Measurements from ENCODE around the gene LCN12.
A peak's percentile ranks its signal among the peaks of the same experiment; 100 is the strongest.

Gene LCN12

DNA sequence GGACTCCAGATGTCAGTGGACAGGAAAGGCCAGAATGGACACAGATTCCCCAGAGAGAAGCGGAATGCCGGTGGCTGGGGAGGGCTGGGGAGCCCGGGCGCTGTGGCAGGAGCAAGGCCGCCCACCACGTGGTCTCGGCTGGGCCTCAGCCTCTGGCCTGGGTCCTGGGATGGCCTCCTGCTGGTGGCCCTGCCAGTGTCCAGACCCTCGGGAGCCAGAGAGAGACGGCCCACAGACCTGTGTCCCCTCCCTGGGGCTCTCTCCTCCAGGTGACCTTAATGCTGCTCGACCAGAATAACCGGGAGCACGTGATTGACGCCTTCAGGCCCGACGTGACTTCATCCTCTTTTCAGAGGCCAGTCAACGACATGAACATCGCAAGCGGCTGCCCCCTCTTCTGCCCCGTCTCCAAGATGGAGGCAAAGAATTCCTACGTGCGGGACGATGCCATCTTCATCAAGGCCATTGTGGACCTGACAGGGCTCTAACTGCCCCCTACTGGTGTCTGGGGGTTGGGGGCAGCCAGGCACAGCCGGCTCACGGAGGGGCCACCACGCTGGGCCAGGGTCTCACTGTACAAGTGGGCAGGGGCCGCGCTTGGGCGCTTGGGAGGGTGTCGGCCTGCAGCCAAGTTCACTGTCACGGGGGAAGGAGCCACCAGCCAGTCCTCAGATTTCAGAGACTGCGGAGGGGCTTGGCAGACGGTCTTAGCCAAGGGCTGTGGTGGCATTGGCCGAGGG, 26.5 kb upstream of the LCN12 start:
- Histone ChIP-seq H4K91ac (ENCODE audit: low read length) (no peak overlapping the region), H3K4me2 (ENCODE audit: low read length, poor library complexity, severe bottlenecking) (no peak overlapping the region), H2BK15ac (ENCODE audit: low read depth, poor library complexity, severe bottlenecking) (no peak overlapping the region), H3K18ac (ENCODE audit: low read depth in 1 of 2, low read length in 2 of 2) (no peak overlapping the region), H2BK5ac (ENCODE audit: low read depth, low read length, poor library complexity, severe bottlenecking) (no peak overlapping the region), H2BK12ac (ENCODE audit: low read length in 2 of 2) (no peak overlapping the region), H3K9ac (ENCODE audit: low read length) (no peak overlapping the region), H3K27me3 (ENCODE audit: control insufficient read depth in 1 of 2, insufficient read depth in 1 of 2, low read length in 2 of 2) (no peaks in the 10 kb centered on the region), H4K8ac (ENCODE audit: low read length) (no peak overlapping the region), H3K14ac (ENCODE audit: low read length in 2 of 2) (no peak overlapping the region), H3K27ac (ENCODE audit: low read length, poor library complexity, severe bottlenecking) (no peak overlapping the region), H2BK120ac (ENCODE audit: low read depth, low read length) (no peak overlapping the region), H3K9me3 (ENCODE audit: control insufficient read depth, low read length) (no peaks in the 10 kb centered on the region), H2AFZ (ENCODE audit: low read depth, low read length) (no peak overlapping the region), H3K23ac (ENCODE audit: low read length in 2 of 2) (no peak overlapping the region), H3K4me3 (ENCODE audit: insufficient read depth in 1 of 2, low read depth in 1 of 2, low read length in 2 of 2) (no peak overlapping the region), H3K4ac (ENCODE audit: low read depth in 1 of 2, low read length in 2 of 2) (no peak overlapping the region), H3K36me3 (ENCODE audit: control insufficient read depth in 1 of 2, insufficient read depth in 2 of 2, low read depth in 1 of 2, low read length in 2 of 2) (peaks cover 30 to 65% of the 10 kb centered on the region in 2 experiments), H3K4me1 (ENCODE audit: control insufficient read depth, insufficient read depth, low read depth, low read length) (peaks cover 8% of the 10 kb centered on the region), H2AK5ac (ENCODE audit: low read length, severe bottlenecking) (no peak overlapping the region), H3K79me1 (replicated peaks; ENCODE audit: low read length, poor library complexity, severe bottlenecking) (peaks cover 20% of the 10 kb centered on the region)
- no peak for DNase-seq
- 90% methylated on average over 33 of the region's 33 CpGs for WGBS

DNA sequence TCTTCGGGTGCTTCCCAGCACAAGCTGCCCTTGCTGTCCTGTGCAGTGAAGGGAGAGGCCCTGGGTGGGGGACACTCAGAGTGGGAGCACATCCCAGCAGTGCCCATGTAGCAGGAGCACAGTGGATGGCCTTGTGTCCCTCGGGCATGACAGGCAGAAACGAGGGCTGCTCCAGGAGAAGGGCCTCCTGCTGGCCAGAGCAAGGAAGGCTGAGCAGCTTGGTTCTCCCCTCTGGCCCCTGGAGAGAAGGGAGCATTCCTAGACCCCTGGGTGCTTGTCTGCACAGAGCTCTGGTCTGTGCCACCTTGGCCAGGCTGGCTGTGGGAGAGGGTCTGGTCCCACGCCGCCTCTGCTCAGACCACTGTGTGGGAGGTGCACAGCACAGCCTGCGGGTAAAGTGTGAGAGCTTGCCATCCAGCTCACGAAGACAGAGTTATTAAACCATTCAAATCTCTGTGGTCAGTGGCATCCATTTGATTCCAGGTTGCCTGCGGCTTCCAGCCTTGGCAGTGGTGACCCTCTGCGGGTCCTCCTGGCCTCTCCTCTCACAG, 25.8 kb upstream of the LCN12 start:
- no peak overlapping the region for H4K91ac ChIP-seq (ENCODE audit: low read length)
- H2AK5ac ChIP-seq (ENCODE audit: low read length, severe bottlenecking): no peak overlapping the region
- peaks cover 17% of the 10 kb centered on the region for H3K79me1 ChIP-seq (replicated peaks; ENCODE audit: low read length, poor library complexity, severe bottlenecking)
- WGBS: 95% methylated on average over 9 of the region's 9 CpGs
- no peak for DNase-seq
- no peak overlapping the region for H3K23ac ChIP-seq (ENCODE audit: low read length in 2 of 2)
- H3K4me1 ChIP-seq (ENCODE audit: control insufficient read depth, insufficient read depth, low read depth, low read length): peaks cover 8% of the 10 kb centered on the region
- H3K27me3 ChIP-seq (ENCODE audit: control insufficient read depth in 1 of 2, insufficient read depth in 1 of 2, low read length in 2 of 2): no peaks in the 10 kb centered on the region
- no peak overlapping the region for H2BK15ac ChIP-seq (ENCODE audit: low read depth, poor library complexity, severe bottlenecking)
- no peak overlapping the region for H2BK12ac ChIP-seq (ENCODE audit: low read length in 2 of 2)
- H3K4me3 ChIP-seq (ENCODE audit: insufficient read depth in 1 of 2, low read depth in 1 of 2, low read length in 2 of 2): no peak overlapping the region
- H2AFZ ChIP-seq (ENCODE audit: low read depth, low read length): no peak overlapping the region
- H3K18ac ChIP-seq (ENCODE audit: low read depth in 1 of 2, low read length in 2 of 2): no peak overlapping the region
- H2BK5ac ChIP-seq (ENCODE audit: low read depth, low read length, poor library complexity, severe bottlenecking): no peak overlapping the region
- no peak overlapping the region for H3K4ac ChIP-seq (ENCODE audit: low read depth in 1 of 2, low read length in 2 of 2)
- H3K9ac ChIP-seq (ENCODE audit: low read length): no peak overlapping the region
- H4K8ac ChIP-seq (ENCODE audit: low read length): no peak overlapping the region
- no peak overlapping the region for H3K4me2 ChIP-seq (ENCODE audit: low read length, poor library complexity, severe bottlenecking)
- no peak overlapping the region for H3K14ac ChIP-seq (ENCODE audit: low read length in 2 of 2)
- no peak overlapping the region for H2BK120ac ChIP-seq (ENCODE audit: low read depth, low read length)
- no peak overlapping the region for H3K27ac ChIP-seq (ENCODE audit: low read length, poor library complexity, severe bottlenecking)
- peaks cover 24 to 59% of the 10 kb centered on the region in 2 experiments for H3K36me3 ChIP-seq (ENCODE audit: control insufficient read depth in 1 of 2, insufficient read depth in 2 of 2, low read depth in 1 of 2, low read length in 2 of 2)
- H3K9me3 ChIP-seq (ENCODE audit: control insufficient read depth, low read length): no peaks in the 10 kb centered on the region

DNA sequence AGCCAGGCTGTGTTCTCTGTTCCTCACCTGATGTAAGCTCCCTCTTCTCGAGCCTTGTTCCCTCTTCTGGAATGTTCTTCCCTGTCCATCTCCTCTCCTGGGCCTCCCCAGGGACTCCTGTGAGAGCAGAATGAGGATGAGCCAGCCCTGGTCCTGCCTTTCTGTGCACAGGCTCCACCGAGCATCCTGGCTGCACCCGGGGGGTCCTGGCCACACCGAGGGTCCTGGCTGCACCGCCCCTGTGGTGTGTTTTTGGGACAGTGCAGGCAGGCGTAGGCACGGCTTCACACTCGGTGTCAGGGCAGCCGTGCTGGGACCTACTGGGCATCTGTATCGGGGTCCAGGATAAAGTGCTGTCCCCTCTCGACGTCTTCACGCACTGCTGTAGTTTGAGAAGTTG, 25.3 kb upstream of the LCN12 start:
- Histone ChIP-seq H3K79me1 (replicated peaks; ENCODE audit: low read length, poor library complexity, severe bottlenecking) (peaks cover 15% of the 10 kb centered on the region), H3K27me3 (ENCODE audit: control insufficient read depth in 1 of 2, insufficient read depth in 1 of 2, low read length in 2 of 2) (no peaks in the 10 kb centered on the region), H3K4me1 (ENCODE audit: control insufficient read depth, insufficient read depth, low read depth, low read length) (peaks cover 8% of the 10 kb centered on the region), H2BK12ac (ENCODE audit: low read length in 2 of 2) (no peak overlapping the region), H3K4me3 (ENCODE audit: insufficient read depth in 1 of 2, low read depth in 1 of 2, low read length in 2 of 2) (no peak overlapping the region), H3K4me2 (ENCODE audit: low read length, poor library complexity, severe bottlenecking) (no peak overlapping the region), H3K27ac (ENCODE audit: low read length, poor library complexity, severe bottlenecking) (no peak overlapping the region), H4K91ac (ENCODE audit: low read length) (no peak overlapping the region), H2BK5ac (ENCODE audit: low read depth, low read length, poor library complexity, severe bottlenecking) (no peak overlapping the region), H2AK5ac (ENCODE audit: low read length, severe bottlenecking) (no peak overlapping the region), H3K9me3 (ENCODE audit: control insufficient read depth, low read length) (no peaks in the 10 kb centered on the region), H2BK120ac (ENCODE audit: low read depth, low read length) (no peak overlapping the region), H3K36me3 (ENCODE audit: control insufficient read depth in 1 of 2, insufficient read depth in 2 of 2, low read depth in 1 of 2, low read length in 2 of 2) (peaks cover 23 to 54% of the 10 kb centered on the region in 2 experiments), H4K8ac (ENCODE audit: low read length) (no peak overlapping the region), H2AFZ (ENCODE audit: low read depth, low read length) (no peak overlapping the region), H3K18ac (ENCODE audit: low read depth in 1 of 2, low read length in 2 of 2) (no peak overlapping the region), H3K4ac (ENCODE audit: low read depth in 1 of 2, low read length in 2 of 2) (no peak overlapping the region), H2BK15ac (ENCODE audit: low read depth, poor library complexity, severe bottlenecking) (no peak overlapping the region), H3K9ac (ENCODE audit: low read length) (no peak overlapping the region), H3K23ac (ENCODE audit: low read length in 2 of 2) (no peak overlapping the region), H3K14ac (ENCODE audit: low read length in 2 of 2) (no peak overlapping the region)
- DNase-seq: no peak
- WGBS: 97% methylated on average over 13 of the region's 13 CpGs

DNA sequence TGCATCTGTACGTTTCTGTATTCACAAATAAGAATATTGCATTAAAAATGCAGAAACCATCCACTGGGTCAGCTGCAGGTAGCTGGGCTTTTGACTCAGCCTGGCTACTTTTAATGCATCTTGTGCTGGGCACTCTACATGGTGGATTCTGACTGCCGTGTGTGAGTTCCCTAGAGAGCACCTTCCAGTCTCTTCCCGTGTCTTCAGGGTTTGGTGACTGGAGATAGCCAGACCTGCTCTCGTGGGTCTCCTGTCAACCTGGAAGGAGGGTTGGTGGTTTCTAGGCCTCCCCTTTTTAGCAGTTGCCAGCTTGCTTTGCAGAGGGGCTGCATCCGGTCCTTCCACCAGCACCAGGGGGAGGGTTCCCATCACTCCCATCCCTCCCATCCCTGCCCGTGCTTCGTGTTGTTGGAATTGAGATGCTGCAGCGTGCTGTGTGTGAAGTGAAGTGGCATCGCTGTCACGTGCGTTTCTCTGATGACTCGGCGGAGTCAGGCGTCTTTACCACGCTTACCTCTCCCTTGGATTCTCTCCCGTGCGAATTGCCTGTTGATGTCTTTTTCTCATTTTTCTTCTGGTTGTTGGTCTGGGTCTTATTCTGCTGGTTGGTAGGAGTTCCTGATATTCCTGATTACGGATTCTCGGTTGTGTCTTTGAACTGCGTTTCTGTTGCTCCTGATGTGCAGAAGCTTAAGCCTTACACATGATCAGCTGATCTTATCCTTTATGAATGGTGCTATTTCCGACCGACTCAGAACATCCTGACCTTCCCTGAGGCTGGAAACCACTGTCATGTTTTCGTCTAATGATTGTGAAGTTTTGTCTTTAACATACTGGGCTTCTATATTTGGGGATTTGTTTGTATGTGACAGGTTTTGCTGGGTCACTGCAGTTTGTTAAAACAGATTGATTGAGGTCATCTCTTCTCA, 24.5 kb upstream of the LCN12 start:
- Histone ChIP-seq H2BK15ac (ENCODE audit: low read depth, poor library complexity, severe bottlenecking) (no peak overlapping the region), H3K4me2 (ENCODE audit: low read length, poor library complexity, severe bottlenecking) (no peak overlapping the region), H3K79me1 (replicated peaks; ENCODE audit: low read length, poor library complexity, severe bottlenecking) (peaks cover 11% of the 10 kb centered on the region), H4K8ac (ENCODE audit: low read length) (no peak overlapping the region), H2BK12ac (ENCODE audit: low read length in 2 of 2) (no peak overlapping the region), H2AFZ (ENCODE audit: low read depth, low read length) (no peak overlapping the region), H3K27ac (ENCODE audit: low read length, poor library complexity, severe bottlenecking) (no peak overlapping the region), H3K27me3 (ENCODE audit: control insufficient read depth in 1 of 2, insufficient read depth in 1 of 2, low read length in 2 of 2) (no peaks in the 10 kb centered on the region), H3K9ac (ENCODE audit: low read length) (peak overlapping the region; percentile 32), H3K4me3 (ENCODE audit: insufficient read depth in 1 of 2, low read depth in 1 of 2, low read length in 2 of 2) (no peak overlapping the region), H3K36me3 (ENCODE audit: control insufficient read depth in 1 of 2, insufficient read depth in 2 of 2, low read depth in 1 of 2, low read length in 2 of 2) (peaks cover 23 to 45% of the 10 kb centered on the region in 2 experiments), H3K23ac (ENCODE audit: low read length in 2 of 2) (no peak overlapping the region), H3K4me1 (ENCODE audit: control insufficient read depth, insufficient read depth, low read depth, low read length) (peaks cover 8% of the 10 kb centered on the region), H4K91ac (ENCODE audit: low read length) (no peak overlapping the region), H2AK5ac (ENCODE audit: low read length, severe bottlenecking) (no peak overlapping the region), H3K14ac (ENCODE audit: low read length in 2 of 2) (no peak overlapping the region), H3K4ac (ENCODE audit: low read depth in 1 of 2, low read length in 2 of 2) (no peak overlapping the region), H2BK5ac (ENCODE audit: low read depth, low read length, poor library complexity, severe bottlenecking) (no peak overlapping the region), H3K9me3 (ENCODE audit: control insufficient read depth, low read length) (no peaks in the 10 kb centered on the region), H2BK120ac (ENCODE audit: low read depth, low read length) (no peak overlapping the region), H3K18ac (ENCODE audit: low read depth in 1 of 2, low read length in 2 of 2) (no peak overlapping the region)
- WGBS: 85% methylated on average over 22 of the region's 23 CpGs
- peak; percentile 42 for DNase-seq
